K562 (cell line): ENCODE measurements around the gene PTBP2. TPM values are rescaled to one million over a fixed set of nuclear protein-coding genes. Genes with fewer than 3 reads are reported as not detected.

Source experiments
- ARID1B ChIP-seq: fragments of 450-650 bp; IDR thresholded peaks from 2 replicates; pipeline ENCODE4 v1.6.1; 2016; ENCODE audit warnings: antibody characterized with exemption, mild to moderate bottlenecking, inconsistent platforms
- CREBBP ChIP-seq: IDR thresholded peaks from one replicate; pipeline ENCODE4 v1.6.1; 2012; ENCODE audit warnings: low read depth, mild to moderate bottlenecking, control low read depth, inconsistent platforms, low read length
- KDM5B ChIP-seq: fragments of 200-600 bp; sonication (generic); IDR thresholded peaks from 2 replicates; pipeline ENCODE4 v1.6.1; 2012; ENCODE audit warnings: low read depth, mild to moderate bottlenecking, moderate library complexity, low read length, control low read depth, inconsistent platforms; ENCODE audit not compliant: insufficient replicate concordance
- SREBF1 ChIP-seq: fragments of 150-350 bp; IDR thresholded peaks from 2 replicates; pipeline ENCODE4 v1.6.1; 2014; ENCODE audit warnings: antibody characterized with exemption, low read depth, low read length, borderline replicate concordance
- TBL1XR1 ChIP-seq, 2 experiments: IDR thresholded peaks; 2 replicates each; pipeline ENCODE4 v1.6.1; 2012; ENCODE audit warnings: improper control_type of control experiment in 2 of 2, low read length in 2 of 2, mild to moderate bottlenecking in 1 of 2
- TFE3 ChIP-seq: fragments of 450-650 bp; formaldehyde crosslinking; IDR thresholded peaks from 2 replicates; pipeline ENCODE4 v1.4.0; 2020; ENCODE audit warnings: mild to moderate bottlenecking, mixed read lengths
- ZBTB40 ChIP-seq, 2 experiments: fragments of 450-650 bp in 1 of 2; sonication (generic) in 1 of 2; formaldehyde crosslinking in 1 of 2; IDR thresholded peaks; 2 replicates each; pipeline versions ENCODE4 v1.7.1 to v1.9.0; 2016 to 2022; ENCODE audit warnings: inconsistent platforms in 1 of 2, mild to moderate bottlenecking in 1 of 2, missing genetic modification reagents in 1 of 2
- ZNF785 ChIP-seq: fragments of 250-450 bp; sonication (Bioruptor Pico); IDR thresholded peaks from 2 replicates; pipeline ENCODE4 v1.4.0; 2020; ENCODE audit warnings: mild to moderate bottlenecking
- polyA plus RNA-seq, 8 experiments: library from polyadenylated mRNA; depleted of rRNA in 4 of 8; stranded (reverse) in 5 of 8; unstranded in 3 of 8; fragments of >200 nt; fragmentation: Nextera tagmentation in 2 of 8; fragmentation: Illumina TruSeq in 1 of 8; extraction: Ambion mirVana in 2 of 8; extraction: Trizol in 1 of 8; gene quantifications; 2 replicates each; pipeline versions ENCODE4 v1.2.1 to v1.2.3, GENCODE V29; 2011 to 2014; ENCODE audit warnings: inconsistent platforms in 1 of 8, missing spikeins in 1 of 8
- total RNA-seq, 7 experiments: library from RNA; depleted of rRNA in 6 of 7; stranded (reverse); fragments of >200 nt in 6 of 7; fragmentation: Illumina TruSeq in 2 of 7; extraction: Trizol in 2 of 7; gene quantifications; 2 replicates each; pipeline versions ENCODE4 v1.2.1 to v1.2.3, GENCODE V29; 2011 to 2021; ENCODE audit warnings: low replicate concordance in 1 of 7

Gene PTBP2
- total and polyA plus RNA-seq, 9 of the 15 experiments (the other 6 are each of a cell fraction or from before 2014, with no cell fraction given): 9.8 to 30.6 (median 19.0) TPM

GRCh38 chr1:96715482-96715881 lies 6.1 kb upstream of the PTBP2 start (continued):
- TF ChIP-seq SREBF1 (no peak), ARID1B (no peak), KDM5B (no peak), ZBTB40 (IDR thresholded peaks at IDR 0.05) (no peak), ZBTB40 (CRISPR knock-in tag; IDR thresholded peaks at IDR 0.05) (no peak), TFE3 (no peak), TBL1XR1 (IDR thresholded peaks at IDR 0.05; ENCODE audit: low read length in 2 of 2) (no peak), ZNF785 (no peak), CREBBP (no peak)
